HepG2 (cell line): ENCODE data around the gene GRIK4. TPM values are rescaled to one million over a fixed set of nuclear protein-coding genes. Genes with fewer than 3 reads are reported as not detected.

Source experiments
- ATAC-seq: fragments of 200-7000 bp; cut with Tn5 transposase; 3 replicates; pipeline ENCODE4 v1.9.1; 2020; ENCODE audit warnings: mild to moderate bottlenecking, moderate library complexity
- BruUV-seq: library from RNA; stranded (reverse); fragments of 400-500 nt; replicated peaks from 2 replicates; lab custom pipeline; 2021; lab: Mats Ljungman, UMichigan
- CTCF ChIA-PET: fragments of 300-600 bp; formaldehyde crosslinking; extraction: SDS; loops from one replicate; lab custom pipeline; 2021; ENCODE audit warnings: low total read pairs, inconsistent platforms, low intra/inter-chr PET ratio; lab: Yijun Ruan, JAX
- POLR2A ChIA-PET: fragments of 350-600 bp; sonication (Branson Sonifier 250); formaldehyde crosslinking; loops from one replicate; lab custom pipeline; 2020; ENCODE audit warnings: antibody characterized with exemption, inconsistent platforms; lab: Yijun Ruan, JAX
- DNase-seq: peaks from one replicate; pipeline ENCODE4 v3.0.0-alpha.2; 2015; ENCODE audit warnings: low spot score
- FAIRE-seq: peaks from 3 replicates; lab custom pipeline; 2011; peaks lifted over from hg19 to GRCh38; lab: Jason Lieb, UNC
- H2AFZ ChIP-seq: one replicate; pipeline ENCODE4 v1.6.1; 2011; ENCODE audit warnings: low read length, inconsistent platforms
- H3K27ac ChIP-seq: fragments of 300-600 bp; 3 replicates; pipeline ENCODE4 v1.8.0; 2011; ENCODE audit warnings: mixed run types, mild to moderate bottlenecking, mixed read lengths, low read length, inconsistent platforms; ENCODE audit not compliant: insufficient read depth; ENCODE audit errors: extremely low read length
- H3K27me3 ChIP-seq, 2 experiments: fragments of 200-600 bp in 1 of 2; 2 replicates in 1 of 2; 3 replicates in 1 of 2; pipeline versions ENCODE4 v1.6.0 to v1.8.0; 2011; ENCODE audit warnings: low read length in 2 of 2, mild to moderate bottlenecking in 2 of 2, moderate library complexity in 2 of 2, inconsistent platforms in 1 of 2; ENCODE audit not compliant: insufficient read depth in 2 of 2, control insufficient read depth in 1 of 2
- H3K36me3 ChIP-seq, 2 experiments: fragments of 200-600 bp in 1 of 2; replicated peaks in 1 of 2; 2 replicates in 1 of 2; 3 replicates in 1 of 2; pipeline versions ENCODE4 v1.5.1 to v1.8.0; 2011; ENCODE audit warnings: low read length in 2 of 2, inconsistent platforms in 1 of 2; ENCODE audit not compliant: insufficient read depth in 2 of 2, control insufficient read depth in 1 of 2
- H3K4me1 ChIP-seq: 2 replicates; pipeline ENCODE4 v1.5.1; 2012; ENCODE audit warnings: low read length, inconsistent platforms; ENCODE audit not compliant: insufficient read depth
- H3K4me2 ChIP-seq: 2 replicates; pipeline ENCODE4 v1.6.0; 2011; ENCODE audit warnings: low read depth, low read length, inconsistent platforms
- H3K4me3 ChIP-seq, 3 experiments: fragments of 200-600 bp in 1 of 3; sonication (generic), shearing (Covaris generic) in 1 of 3; replicated peaks in 1 of 3; 2 replicates each; pipeline ENCODE4 v1.5.1; 2011 to 2016; ENCODE audit warnings: low read length in 3 of 3, inconsistent platforms in 2 of 3, low read depth in 2 of 3, mild to moderate bottlenecking in 2 of 3, control low read depth in 1 of 3, mixed read lengths in 1 of 3; ENCODE audit not compliant: insufficient read depth in 1 of 3
- H3K79me2 ChIP-seq: one replicate; pipeline ENCODE4 v1.6.1; 2011; ENCODE audit warnings: low read length, inconsistent platforms; ENCODE audit not compliant: insufficient read depth
- H3K9ac ChIP-seq: 2 replicates; pipeline ENCODE4 v1.6.0; 2011; ENCODE audit warnings: mild to moderate bottlenecking, low read depth, low read length, inconsistent platforms; ENCODE audit not compliant: insufficient read depth
- H3K9me3 ChIP-seq: 2 replicates; pipeline ENCODE4 v1.5.1; 2012; ENCODE audit warnings: mild to moderate bottlenecking, low read length
- H4K20me1 ChIP-seq: 2 replicates; pipeline ENCODE4 v1.6.0; 2011; ENCODE audit warnings: inconsistent platforms, mild to moderate bottlenecking, low read length, moderate library complexity; ENCODE audit not compliant: insufficient read depth
- EHMT2 ChIP-seq: fragments of 200-600 bp; sonication (generic); IDR thresholded peaks from 2 replicates; pipeline ENCODE4 v1.7.0; 2017; ENCODE audit warnings: antibody characterized with exemption, low read depth, low read length, borderline replicate concordance
- MEIS2 ChIP-seq: sonication (generic); formaldehyde crosslinking; IDR thresholded peaks from 2 replicates; pipeline ENCODE4 v1.9.0; 2021; ENCODE audit warnings: mild to moderate bottlenecking, missing genetic modification reagents
- MTF2 ChIP-seq: sonication (generic); formaldehyde crosslinking; IDR thresholded peaks from 2 replicates; pipeline ENCODE4 v1.5.0; 2020; ENCODE audit warnings: missing genetic modification reagents, borderline replicate concordance
- PITX1 ChIP-seq: sonication (generic); formaldehyde crosslinking; IDR thresholded peaks from 2 replicates; pipeline ENCODE4 v1.5.1; 2020; ENCODE audit warnings: mild to moderate bottlenecking, missing genetic modification reagents
- RAD51 ChIP-seq: fragments of 450-650 bp; IDR thresholded peaks from 2 replicates; pipeline ENCODE4 v1.6.1; 2016; ENCODE audit warnings: borderline replicate concordance
- TARDBP ChIP-seq: sonication (generic); formaldehyde crosslinking; IDR thresholded peaks from 2 replicates; pipeline ENCODE4 v1.8.0; 2022; ENCODE audit warnings: mild to moderate bottlenecking, missing genetic modification reagents
- TFDP1 ChIP-seq: IDR thresholded peaks from 2 replicates; pipeline ENCODE4 v1.6.1; 2016; ENCODE audit warnings: missing compliant biosample characterization, missing genetic modification reagents, borderline replicate concordance
- TSC22D2 ChIP-seq: sonication (generic); formaldehyde crosslinking; IDR thresholded peaks from 2 replicates; pipeline ENCODE4 v1.5.1; 2020; ENCODE audit warnings: missing genetic modification reagents, mild to moderate bottlenecking, borderline replicate concordance
- ZBTB7A ChIP-seq: sonication (generic); formaldehyde crosslinking; IDR thresholded peaks from 2 replicates; pipeline ENCODE4 v1.8.0; 2022; ENCODE audit warnings: mild to moderate bottlenecking, missing genetic modification reagents
- ZC3H13 ChIP-seq: sonication (generic); formaldehyde crosslinking; IDR thresholded peaks from 2 replicates; pipeline ENCODE4 v1.8.1; 2023; ENCODE audit warnings: mild to moderate bottlenecking, missing genetic modification reagents, moderate library complexity
- ZFP36 ChIP-seq: fragments of 150-350 bp; IDR thresholded peaks from 2 replicates; pipeline ENCODE4 v1.6.1; 2018; ENCODE audit warnings: borderline replicate concordance, low read length, low read depth; ENCODE audit not compliant: partially characterized antibody
- ZNF260 ChIP-seq: sonication (generic); formaldehyde crosslinking; IDR thresholded peaks from 2 replicates; pipeline ENCODE4 v1.4.0; 2020; ENCODE audit warnings: missing genetic modification reagents, low read depth, mild to moderate bottlenecking, borderline replicate concordance
- ZNF451 ChIP-seq: sonication (generic); formaldehyde crosslinking; IDR thresholded peaks from 2 replicates; pipeline ENCODE4 v1.5.0; 2020; ENCODE audit warnings: mild to moderate bottlenecking, missing genetic modification reagents
- ZNF589 ChIP-seq: sonication (generic); formaldehyde crosslinking; conservative IDR thresholded peaks from 2 replicates; pipeline ENCODE4 v1.8.0; 2022; ENCODE audit warnings: mild to moderate bottlenecking, moderate library complexity, missing genetic modification reagents
- ZNF7 ChIP-seq: IDR thresholded peaks from 2 replicates; pipeline ENCODE4 v1.6.1; 2016; ENCODE audit warnings: missing biosample characterization, missing genetic modification reagents
- ZUFSP ChIP-seq: sonication (generic); formaldehyde crosslinking; IDR thresholded peaks from 2 replicates; pipeline ENCODE4 v1.9.0; 2021; ENCODE audit warnings: missing genetic modification reagents, mild to moderate bottlenecking, borderline replicate concordance
- WGBS: methylation state at CpG from one replicate; pipeline ENCODE4 v1.1.6; 2017; ENCODE audit warnings: low lambda C conversion rate; 5-methylcytosine and 5-hydroxymethylcytosine counted together
- in situ Hi-C: cut with HindIII; loops from 2 replicates; pipeline ENCODE4 v1.10.0; 2017; ENCODE audit warnings: low pct_unique_long_range_greater_than_20kb; ENCODE audit not compliant: extremely low pct_ligation_motif_present
- intact Hi-C: fragments of 100-400 bp; cut with micrococcal nuclease; formaldehyde crosslinking; loops from one replicate; pipeline ENCODE4 v1.10.0; 2022; ENCODE audit not compliant: unreplicated experiment
- polyA plus RNA-seq, 8 experiments: library from polyadenylated mRNA; depleted of rRNA in 3 of 8; stranded (reverse) in 7 of 8; unstranded in 1 of 8; fragments of >200 nt; fragmentation: Illumina TruSeq in 4 of 8; extraction: Trizol in 4 of 8; gene quantifications; 2 replicates each; pipeline versions ENCODE4 v1.2.1 to v1.2.3, GENCODE V29; 2011 to 2016; ENCODE audit warnings: low read depth in 4 of 8, missing spikeins in 1 of 8, mixed read lengths in 1 of 8; ENCODE audit not compliant: insufficient read depth in 1 of 8
- total RNA-seq, 5 experiments: library from RNA; depleted of rRNA; stranded (reverse); fragments of >200 nt; fragmentation: Illumina TruSeq; extraction: Trizol; gene quantifications; 2 replicates each; pipeline ENCODE4 v1.2.3, GENCODE V29; 2016; ENCODE audit warnings: low read depth in 1 of 5

The GRIK4 gene
- total and polyA plus RNA-seq, 2 of the 13 experiments (the other 11 are each of a cell fraction or from before 2014, with no cell fraction given): 0.04 to 0.07 TPM

- Histone ChIP-seq H3K4me2 (no peak overlapping the region), H3K27me3 (no peaks in the 10 kb centered on the region; a peak in 2 of 5 replicates), H3K4me1 (peaks cover 13% of the 10 kb centered on the region), H4K20me1 (no peaks in the 10 kb centered on the region), H3K9ac (no peak overlapping the region), H3K27ac (no peak overlapping the region), H3K9me3 (peaks cover 14% of the 10 kb centered on the region), H3K4me3 (no peak overlapping the region), H3K36me3 (no peaks in the 10 kb centered on the region), H3K79me2 (no peaks in the 10 kb centered on the region), H2AFZ (no peak overlapping the region)
- FAIRE-seq (no peak), ATAC-seq (no peak), DNase-seq (no peak)
- POLR2A ChIA-PET: no interaction called here
- TF ChIP-seq ZC3H13 (CRISPR knock-in tag) (no peak), MTF2 (CRISPR knock-in tag) (no peak), TFDP1 (CRISPR knock-in tag) (no peak), ZNF589 (CRISPR knock-in tag) (no peak), MEIS2 (no peak), TSC22D2 (CRISPR knock-in tag) (no peak), EHMT2 (no peak), RAD51 (no peak), ZNF451 (CRISPR knock-in tag) (no peak), ZBTB7A (CRISPR knock-in tag) (no peak), ZNF7 (CRISPR knock-in tag) (no peak), ZUFSP (CRISPR knock-in tag) (no peak), ZNF260 (CRISPR knock-in tag) (no peak), PITX1 (CRISPR knock-in tag) (no peak), TARDBP (no peak), ZFP36 (no peak)
- no TSS peak for BruUV-seq
- in situ Hi-C loops (no loop called here), intact Hi-C loops (no loop called here)
- 75% methylated on average over 2 of the region's 2 CpGs for WGBS
- CTCF ChIA-PET: no interaction called here
Observed at GRCh38 chr11:120615391-120615790, 103.8 kb downstream of the GRIK4 start.
